ENCODE results near the gene SGSM2. TPM values are rescaled to one million over a fixed set of nuclear protein-coding genes. Genes with fewer than 3 reads are reported as not detected.

SGSM2 gene
- total RNA-seq, 2 donors from 2014 or later = 20.9 to 31.4 TPM

DNA sequence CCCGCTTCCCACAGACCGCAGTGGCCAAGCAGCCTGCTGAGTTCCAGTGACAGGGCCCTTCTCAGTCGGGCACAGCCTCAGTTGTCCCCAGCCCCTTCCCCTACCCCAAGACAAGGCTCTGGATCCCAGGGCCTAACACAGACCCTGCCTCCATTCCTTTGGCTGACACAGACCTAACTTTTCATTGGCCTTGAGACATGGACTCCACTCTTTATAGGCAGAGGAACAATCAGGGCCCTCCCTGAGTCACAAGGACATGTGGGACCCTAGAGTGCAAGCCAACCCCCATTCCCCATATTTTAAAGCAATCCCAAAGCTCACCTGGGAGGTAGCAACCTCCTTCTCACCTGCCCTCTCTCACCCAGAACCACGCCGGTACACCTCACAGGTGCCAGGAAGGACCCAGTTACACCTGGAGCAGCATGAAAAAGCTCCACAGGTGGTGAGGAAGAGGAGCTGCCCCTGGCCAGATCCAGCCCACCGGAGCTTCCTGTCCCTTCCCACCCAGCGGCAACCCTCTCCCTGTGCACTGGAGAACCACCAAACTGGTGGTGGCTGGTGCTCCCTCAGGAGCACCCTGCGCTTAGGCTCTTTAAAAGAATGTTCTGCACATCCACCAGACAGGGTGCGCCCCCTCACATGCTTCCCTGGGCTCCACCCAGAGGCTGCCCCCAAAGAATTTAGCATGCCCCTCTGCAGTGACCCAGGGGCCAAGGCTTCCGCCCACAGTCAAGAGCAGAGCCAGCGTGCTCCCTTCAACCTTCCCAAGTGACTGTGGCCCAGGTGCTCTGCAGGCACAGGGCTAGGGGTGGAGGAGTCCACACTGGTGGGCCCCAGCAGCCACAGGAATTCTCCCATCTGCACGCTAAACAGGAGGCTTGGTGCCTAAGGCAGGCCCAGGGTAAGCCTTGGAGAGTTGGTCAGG lies 60.2 kb downstream of the SGSM2 start:
- peaks cover 0 to 59% of the 10 kb centered on the region in 2 donors for H3K4me1 ChIP-seq
- peak overlapping the region; percentile 19 to 47 for H3K4me3 ChIP-seq
- H3K9me3 ChIP-seq = no peaks in the 10 kb centered on the region
- no peaks in the 10 kb centered on the region for H3K27me3 ChIP-seq
- no peaks in the 10 kb centered on the region for H3K36me3 ChIP-seq
- TF ChIP-seq, protein P1, sequence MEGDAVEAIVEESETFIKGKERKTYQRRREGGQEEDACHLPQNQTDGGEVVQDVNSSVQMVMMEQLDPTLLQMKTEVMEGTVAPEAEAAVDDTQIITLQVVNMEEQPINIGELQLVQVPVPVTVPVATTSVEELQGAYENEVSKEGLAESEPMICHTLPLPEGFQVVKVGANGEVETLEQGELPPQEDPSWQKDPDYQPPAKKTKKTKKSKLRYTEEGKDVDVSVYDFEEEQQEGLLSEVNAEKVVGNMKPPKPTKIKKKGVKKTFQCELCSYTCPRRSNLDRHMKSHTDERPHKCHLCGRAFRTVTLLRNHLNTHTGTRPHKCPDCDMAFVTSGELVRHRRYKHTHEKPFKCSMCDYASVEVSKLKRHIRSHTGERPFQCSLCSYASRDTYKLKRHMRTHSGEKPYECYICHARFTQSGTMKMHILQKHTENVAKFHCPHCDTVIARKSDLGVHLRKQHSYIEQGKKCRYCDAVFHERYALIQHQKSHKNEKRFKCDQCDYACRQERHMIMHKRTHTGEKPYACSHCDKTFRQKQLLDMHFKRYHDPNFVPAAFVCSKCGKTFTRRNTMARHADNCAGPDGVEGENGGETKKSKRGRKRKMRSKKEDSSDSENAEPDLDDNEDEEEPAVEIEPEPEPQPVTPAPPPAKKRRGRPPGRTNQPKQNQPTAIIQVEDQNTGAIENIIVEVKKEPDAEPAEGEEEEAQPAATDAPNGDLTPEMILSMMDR (IDR thresholded peaks at IDR 0.05) = no peak
- DNase-seq (ENCODE audit: low spot score) = no peak
- peak overlapping the region; percentile 99 to 100 for H3K27ac ChIP-seq

DNA sequence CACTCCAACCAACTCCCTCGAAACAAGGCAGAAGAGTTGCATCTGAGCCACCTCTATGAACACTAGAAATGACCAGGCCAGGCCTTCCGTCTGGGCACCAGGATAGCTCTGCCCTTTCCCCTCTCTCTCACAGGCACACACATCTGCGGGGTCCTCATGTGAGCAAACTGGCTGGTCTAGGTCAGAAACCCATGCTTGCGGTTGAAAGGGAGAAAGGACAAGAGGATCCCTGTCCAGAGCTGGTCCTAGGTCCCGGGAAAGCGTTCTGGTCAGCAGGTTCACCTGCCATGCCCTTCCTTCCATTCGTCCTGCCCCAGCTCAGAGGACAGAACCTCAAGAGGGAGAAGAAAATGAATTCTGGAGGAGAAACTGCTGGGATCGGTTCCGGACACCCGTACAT lies 60.9 kb downstream of the SGSM2 start:
- TF ChIP-seq, protein P1 (IDR thresholded peaks at IDR 0.05) = no peak
- Histone ChIP-seq H3K4me1 (peaks cover 0 to 65% of the 10 kb centered on the region in 2 donors), H3K27ac (peak overlapping the region; percentile 99 to 100), H3K4me3 (peak overlapping the region; percentile 82 to 90), H3K9me3 (no peaks in the 10 kb centered on the region), H3K27me3 (no peaks in the 10 kb centered on the region), H3K36me3 (no peaks in the 10 kb centered on the region)
- DNase-seq (ENCODE audit: low spot score) = no peak

DNA sequence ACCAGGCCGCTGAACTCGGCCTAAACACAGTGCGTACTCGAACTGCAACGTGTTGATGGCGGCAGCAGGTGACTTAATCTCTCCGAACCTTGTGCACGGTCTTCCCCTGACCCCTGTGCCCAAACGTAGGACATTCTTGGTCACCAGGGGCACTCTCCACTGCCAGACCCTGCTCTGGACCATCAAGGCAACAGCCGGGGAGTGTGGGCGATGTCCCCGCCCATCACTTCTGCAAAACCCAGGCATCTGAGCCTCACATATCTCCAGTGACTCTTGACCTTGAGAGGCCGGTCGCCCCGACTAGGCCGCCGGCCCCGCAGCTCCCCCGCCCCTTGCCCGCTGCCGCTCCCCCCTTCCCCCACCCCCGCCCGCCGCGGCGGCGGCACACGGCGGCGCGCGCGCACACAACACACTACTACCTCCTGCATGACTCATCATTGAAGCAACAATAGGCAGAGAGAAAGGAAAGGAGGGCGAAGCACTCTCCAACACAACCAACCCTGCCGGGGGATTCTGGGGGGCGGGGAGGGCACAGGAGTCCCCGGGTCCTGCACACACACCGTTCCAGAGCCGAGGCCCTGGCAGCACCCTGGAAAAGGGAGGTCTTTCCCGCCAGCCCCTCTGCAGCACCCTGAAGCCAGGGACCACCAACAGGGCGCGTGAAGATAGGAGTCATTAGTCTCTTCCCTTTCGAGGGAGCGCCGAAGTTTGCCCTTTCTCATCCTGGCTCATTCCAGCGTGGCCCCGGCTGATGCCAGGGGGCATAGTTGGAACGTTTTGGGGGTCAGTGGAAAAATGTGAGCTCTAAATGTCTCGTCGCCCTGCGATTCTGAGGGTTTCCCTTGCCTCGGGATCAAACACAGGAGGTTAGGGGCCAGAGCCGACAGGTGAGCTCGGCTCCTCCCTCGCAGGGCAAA lies 61.6 kb downstream of the SGSM2 start:
- peak overlapping the region; percentile 82 to 90 for H3K4me3 ChIP-seq
- H3K4me1 ChIP-seq = peaks cover 0 to 70% of the 10 kb centered on the region in 2 donors
- TF ChIP-seq, protein P1 (IDR thresholded peaks at IDR 0.05) = no peak
- no peaks in the 10 kb centered on the region for H3K9me3 ChIP-seq
- DNase-seq (ENCODE audit: low spot score) = no peak
- peak overlapping the region; percentile 99 to 100 for H3K27ac ChIP-seq
- no peaks in the 10 kb centered on the region for H3K27me3 ChIP-seq
- no peaks in the 10 kb centered on the region for H3K36me3 ChIP-seq

DNA sequence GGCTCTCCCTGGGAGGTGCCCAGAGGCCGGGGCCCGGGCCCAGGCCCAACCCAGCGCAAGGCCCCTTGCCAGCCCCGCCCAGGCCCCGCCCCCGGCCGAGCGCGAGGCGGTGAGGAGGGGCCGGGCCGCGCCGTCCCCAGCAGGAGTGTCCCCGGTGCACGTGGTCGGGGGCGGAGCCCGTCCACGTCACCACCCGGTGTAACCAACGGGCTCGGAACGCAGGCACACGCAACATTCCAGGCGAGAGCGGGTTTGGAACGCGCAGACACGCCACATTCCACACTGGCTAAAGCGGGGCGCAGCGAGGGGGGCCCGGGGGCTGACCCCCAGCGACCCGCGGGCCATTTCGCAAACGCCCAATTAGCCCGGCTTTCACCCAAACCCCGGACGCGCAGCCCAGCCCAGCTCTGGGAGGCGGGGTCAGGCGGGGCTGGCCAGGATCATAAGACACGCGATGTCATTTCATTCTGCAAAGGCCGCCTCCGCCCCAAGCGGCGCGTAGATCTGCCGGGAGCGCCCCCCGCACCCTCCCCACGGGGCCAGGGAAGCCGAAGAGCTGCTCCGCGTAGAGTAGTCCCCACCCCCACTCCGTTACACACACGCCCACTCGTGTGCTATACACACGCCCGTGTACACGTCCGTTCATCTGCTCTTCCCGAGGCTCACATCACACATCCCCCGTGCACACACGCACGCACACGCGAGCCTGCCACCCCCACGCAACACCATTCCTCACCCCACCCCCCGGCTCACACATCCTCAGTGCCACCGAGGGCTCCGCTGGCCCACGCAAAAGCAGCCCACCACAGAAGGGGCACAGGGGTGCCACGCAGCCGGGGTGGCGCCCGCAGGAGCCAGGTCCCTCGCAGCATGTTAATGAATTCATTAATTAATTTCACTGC lies 62.5 kb downstream of the SGSM2 start:
- peak; percentile 96 for DNase-seq (ENCODE audit: low spot score)
- TF ChIP-seq, protein P1 (IDR thresholded peaks at IDR 0.05) = no peak
- Histone ChIP-seq H3K4me1 (peaks cover 0 to 69% of the 10 kb centered on the region in 2 donors), H3K27me3 (no peaks in the 10 kb centered on the region), H3K9me3 (no peaks in the 10 kb centered on the region), H3K36me3 (no peaks in the 10 kb centered on the region), H3K4me3 (peak overlapping the region; percentile 82 to 90), H3K27ac (peak overlapping the region; percentile 99 to 100)

DNA sequence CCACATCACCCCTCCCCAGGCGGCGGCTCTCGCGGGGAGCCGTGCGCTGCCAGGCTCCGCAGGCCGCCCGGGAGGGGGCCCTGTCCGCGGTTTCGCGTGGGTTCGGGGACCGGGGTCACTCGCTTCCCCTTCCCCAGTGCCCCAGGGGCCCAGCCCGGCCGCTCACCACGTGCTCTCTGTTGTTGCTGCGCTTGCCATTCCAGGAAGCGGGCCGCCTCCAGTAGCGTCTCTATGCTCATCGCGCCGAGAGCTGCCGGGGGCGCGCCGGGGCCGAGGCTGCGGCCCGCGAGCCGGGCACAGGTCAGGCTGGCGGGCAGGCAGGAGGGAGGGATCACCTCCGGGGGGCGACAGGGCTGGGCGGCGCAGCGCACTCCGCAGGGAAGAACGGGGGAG lies 63.2 kb downstream of the SGSM2 start:
- Histone ChIP-seq H3K9me3 (no peaks in the 10 kb centered on the region), H3K4me3 (peak overlapping the region; percentile 82 to 90), H3K4me1 (peaks cover 0 to 69% of the 10 kb centered on the region in 2 donors), H3K36me3 (no peaks in the 10 kb centered on the region), H3K27me3 (no peaks in the 10 kb centered on the region), H3K27ac (peak overlapping the region; percentile 99 to 100)
- TF ChIP-seq, protein P1 (IDR thresholded peaks at IDR 0.05) = no peak
- no peak for DNase-seq (ENCODE audit: low spot score)

Measured in right atrium auricular region (tissue), 2 donors.